ENCODE data around the gene TMEM81.

The TMEM81 gene

DNA sequence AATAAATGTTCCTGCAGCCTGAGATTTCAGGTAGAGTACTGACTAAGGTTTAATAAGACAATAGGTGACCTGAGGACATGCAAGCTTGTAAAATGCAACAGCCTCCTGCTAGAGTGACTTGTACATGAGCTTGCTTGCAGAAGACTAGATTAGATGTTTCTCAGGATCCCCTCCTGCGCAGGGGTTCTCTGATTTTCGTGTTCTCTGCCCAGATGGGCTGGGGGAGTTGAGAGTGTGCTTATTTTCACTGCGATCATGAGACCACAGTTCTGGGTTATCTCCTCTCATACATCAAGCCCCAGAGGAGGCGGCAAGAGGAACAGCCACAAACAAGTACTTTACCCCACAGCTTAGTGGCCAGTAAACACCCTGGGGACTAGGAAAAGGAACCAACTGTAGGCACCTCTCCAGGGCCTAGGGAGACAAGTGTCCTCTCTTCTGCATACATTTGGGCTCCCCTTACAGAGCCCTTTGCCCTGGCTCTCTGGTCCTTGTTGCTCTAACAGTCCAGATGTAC, 8.0 kb downstream of the TMEM81 start:
- DNase-seq (ENCODE audit: low read depth), result no peak

GRCh38 chr1:205075642-205076155, 8.6 kb downstream of the TMEM81 start:
- no peak for DNase-seq (ENCODE audit: low read depth)

- no peak for DNase-seq (ENCODE audit: low read depth)
These were observed 9.7 kb downstream of the TMEM81 start for GRCh38 chr1:205074513-205074912.

- no peak for DNase-seq (ENCODE audit: low read depth)
These were observed 10.2 kb downstream of the TMEM81 start for GRCh38 chr1:205074084-205074483.

- no peak for DNase-seq (ENCODE audit: low read depth)
These were observed 10.7 kb downstream of the TMEM81 start for GRCh38 chr1:205073511-205073910.

- DNase-seq (ENCODE audit: low read depth), result no peak
These were observed 11.4 kb downstream of the TMEM81 start for GRCh38 chr1:205072881-205073280.

- DNase-seq (ENCODE audit: low read depth), result no peak
These were observed 12.0 kb downstream of the TMEM81 start for GRCh38 chr1:205072286-205072685.

DNA sequence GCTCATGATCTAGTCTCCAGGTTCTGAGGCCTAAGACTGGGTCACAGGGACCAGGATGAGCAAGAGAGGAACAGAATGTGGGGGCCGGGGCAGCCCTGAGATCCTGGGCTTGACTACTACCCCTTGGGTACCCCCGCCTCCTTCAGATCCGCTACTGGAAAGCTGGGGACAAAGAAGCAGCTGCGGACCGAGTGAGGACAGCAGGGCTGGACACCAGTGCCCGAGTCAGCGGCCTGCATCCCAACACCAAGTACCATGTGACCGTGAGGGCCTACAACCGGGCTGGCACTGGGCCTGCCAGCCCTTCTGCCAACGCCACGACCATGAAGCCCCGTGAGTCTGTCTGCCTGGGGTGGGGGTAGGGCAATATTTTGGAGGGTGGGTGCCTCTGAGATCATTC, 12.5 kb downstream of the TMEM81 start:
- DNase-seq (ENCODE audit: low read depth), result no peak

- no peak for DNase-seq (ENCODE audit: low read depth)
These were observed 13.2 kb downstream of the TMEM81 start for GRCh38 chr1:205071028-205071409.

DNA sequence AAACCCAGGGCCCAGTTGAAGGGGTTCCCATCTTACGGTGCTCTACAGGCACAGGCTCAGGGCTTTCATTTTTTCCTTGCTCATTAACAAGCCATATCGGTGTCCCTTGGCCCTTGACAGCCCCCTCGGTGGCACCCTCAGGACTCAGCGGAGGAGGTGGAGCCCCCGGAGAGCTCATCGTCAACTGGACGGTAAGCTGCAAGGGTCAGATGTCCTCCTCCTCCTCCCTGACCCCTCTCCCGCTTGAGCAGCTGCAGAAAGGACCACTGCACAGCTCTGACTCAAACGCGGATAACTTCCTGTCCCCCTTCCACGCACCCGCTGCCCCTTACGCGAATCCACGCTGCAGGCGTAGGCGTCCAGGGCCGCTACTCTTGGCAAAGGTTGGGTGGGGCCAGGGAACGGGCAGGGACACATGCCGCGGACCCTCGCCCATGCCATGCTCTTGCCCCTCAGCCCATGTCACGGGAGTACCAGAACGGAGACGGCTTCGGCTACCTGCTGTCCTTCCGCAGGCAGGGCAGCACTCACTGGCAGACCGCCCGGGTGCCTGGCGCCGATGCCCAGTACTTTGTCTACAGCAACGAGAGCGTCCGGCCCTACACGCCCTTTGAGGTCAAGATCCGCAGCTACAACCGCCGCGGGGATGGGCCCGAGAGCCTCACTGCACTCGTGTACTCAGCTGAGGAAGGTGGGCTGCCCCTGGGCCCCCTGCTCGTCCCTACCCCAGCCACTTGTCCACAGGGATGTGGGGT, 14.7 kb downstream of the TMEM81 start:
- DNase-seq (ENCODE audit: low read depth), result no peak

GRCh38 chr1:205068457-205069040, 15.7 kb downstream of the TMEM81 start:
- no peak for DNase-seq (ENCODE audit: low read depth)

- no peak for DNase-seq (ENCODE audit: low read depth)
These were observed 16.3 kb downstream of the TMEM81 start for GRCh38 chr1:205068001-205068400.

DNA sequence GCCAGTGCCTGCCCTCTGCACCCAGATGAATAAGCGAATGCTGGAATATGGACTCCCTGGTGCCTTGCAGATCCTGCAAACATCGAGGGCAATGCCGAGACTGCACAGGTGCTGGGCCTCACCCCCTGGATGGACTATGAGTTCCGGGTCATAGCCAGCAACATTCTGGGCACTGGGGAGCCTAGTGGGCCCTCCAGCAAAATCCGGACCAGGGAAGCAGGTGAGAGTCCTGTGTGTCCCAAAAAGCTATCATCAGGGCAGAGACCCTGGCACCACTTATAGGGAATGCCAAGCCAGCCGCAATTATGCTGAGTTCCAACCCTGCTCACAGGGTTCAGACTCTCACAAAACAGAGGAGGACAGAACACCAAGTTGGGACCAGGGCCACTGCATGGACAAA, 17.2 kb downstream of the TMEM81 start:
- DNase-seq (ENCODE audit: low read depth), result no peak

DNA sequence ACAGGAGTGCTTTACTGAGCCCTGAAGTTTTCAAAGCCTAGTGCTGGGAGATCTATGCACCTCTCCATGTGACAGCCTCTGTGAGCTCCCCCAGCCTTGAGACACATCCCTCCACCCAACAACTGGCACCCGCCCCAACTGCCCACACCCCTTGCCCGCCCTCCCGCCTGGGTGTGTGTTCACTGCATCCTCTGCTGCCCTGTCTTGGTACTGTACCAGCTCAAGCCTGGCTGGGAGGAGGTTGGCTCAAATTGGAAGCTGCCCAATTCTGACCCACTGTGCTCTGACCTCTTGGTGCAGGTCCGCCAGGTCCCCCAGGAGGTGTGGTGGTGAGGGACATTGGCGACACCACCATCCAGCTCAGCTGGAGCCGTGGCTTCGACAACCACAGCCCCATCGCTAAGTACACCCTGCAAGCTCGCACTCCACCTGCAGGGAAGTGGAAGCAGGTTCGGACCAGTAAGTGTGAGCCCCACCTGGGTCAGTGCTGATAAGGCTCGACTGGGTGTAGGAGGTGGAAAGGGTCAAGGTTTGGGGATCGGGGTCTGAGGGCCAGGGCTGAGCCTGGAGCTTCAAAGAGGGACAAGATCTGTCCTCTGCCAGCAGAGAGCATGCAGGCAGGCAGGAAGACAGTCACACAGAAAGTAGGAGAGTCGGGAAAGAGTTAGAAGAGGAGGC, 18.0 kb downstream of the TMEM81 start:
- DNase-seq (ENCODE audit: low read depth), result no peak

GRCh38 chr1:205065666-205066065, 18.6 kb downstream of the TMEM81 start:
- DNase-seq (ENCODE audit: low read depth), result no peak

DNA sequence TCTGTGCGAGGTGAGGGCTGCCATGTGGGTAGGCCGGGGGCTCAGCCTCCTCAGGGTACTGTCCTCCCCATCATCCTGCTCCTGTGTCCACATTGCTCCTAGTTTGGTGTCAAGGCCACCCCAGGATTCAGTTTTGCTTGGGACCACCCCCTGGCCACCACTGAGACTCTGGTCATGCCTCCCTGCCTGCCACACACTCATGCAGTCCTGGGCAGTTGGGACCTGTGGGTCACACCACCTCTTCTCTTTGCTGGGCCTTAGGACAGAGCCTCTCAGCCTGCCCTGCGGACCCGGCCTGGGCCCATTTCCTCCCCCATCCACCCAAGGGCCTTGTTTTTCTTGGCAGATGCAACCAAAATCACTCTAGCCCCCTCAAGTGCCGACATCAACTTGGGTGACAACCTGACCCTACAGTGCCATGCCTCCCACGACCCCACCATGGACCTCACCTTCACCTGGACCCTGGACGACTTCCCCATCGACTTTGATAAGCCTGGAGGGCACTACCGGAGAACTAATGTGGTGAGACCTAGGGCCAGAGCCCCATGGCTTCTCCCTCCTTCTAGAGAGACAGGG, 19.4 kb downstream of the TMEM81 start:
- no peak for DNase-seq (ENCODE audit: low read depth)

GRCh38 chr1:205064301-205064700, 20.0 kb downstream of the TMEM81 start:
- DNase-seq (ENCODE audit: low read depth), result no peak

DNA sequence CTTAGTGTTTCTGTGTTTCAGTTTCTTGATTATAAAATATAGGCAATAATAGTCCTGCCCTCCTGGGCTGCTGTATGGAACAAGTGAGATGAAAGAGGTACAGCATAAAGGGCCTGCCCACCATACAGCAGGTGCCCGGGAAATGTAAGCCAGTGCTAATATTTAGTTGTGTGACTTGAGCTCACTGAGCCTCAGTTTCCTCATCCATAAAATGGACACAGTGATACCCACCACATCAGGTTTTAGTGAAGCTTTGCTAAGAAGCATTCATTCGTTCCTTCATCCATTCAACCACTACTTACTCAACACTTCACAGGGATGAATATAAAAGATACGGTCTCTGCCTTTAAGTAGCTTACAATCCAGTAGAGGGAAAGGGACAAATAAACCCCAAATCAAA, 21.4 kb downstream of the TMEM81 start:
- DNase-seq (ENCODE audit: low read depth), result no peak

- DNase-seq (ENCODE audit: low read depth), result no peak
These were observed 21.9 kb downstream of the TMEM81 start for GRCh38 chr1:205062319-205062718.

DNA sequence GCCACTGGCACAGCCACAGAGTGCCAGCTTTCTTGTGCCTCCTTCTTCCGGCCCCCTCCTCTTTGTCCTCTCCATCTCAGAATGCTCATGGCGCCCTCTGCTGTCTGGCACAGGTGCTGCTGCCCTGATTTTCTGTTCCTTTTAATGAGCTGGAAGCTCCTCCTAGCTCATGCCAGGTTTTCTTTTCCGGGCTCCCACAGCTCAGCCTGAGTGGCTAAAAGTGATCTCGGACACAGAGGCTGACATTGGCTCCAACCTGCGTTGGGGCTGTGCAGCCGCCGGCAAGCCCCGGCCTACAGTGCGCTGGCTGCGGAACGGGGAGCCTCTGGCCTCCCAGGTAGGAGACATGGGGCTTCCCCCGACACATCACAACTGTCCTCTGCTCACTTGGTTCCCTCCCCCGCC, 22.6 kb downstream of the TMEM81 start:
- DNase-seq (ENCODE audit: low read depth), result peak; percentile 51

DNA sequence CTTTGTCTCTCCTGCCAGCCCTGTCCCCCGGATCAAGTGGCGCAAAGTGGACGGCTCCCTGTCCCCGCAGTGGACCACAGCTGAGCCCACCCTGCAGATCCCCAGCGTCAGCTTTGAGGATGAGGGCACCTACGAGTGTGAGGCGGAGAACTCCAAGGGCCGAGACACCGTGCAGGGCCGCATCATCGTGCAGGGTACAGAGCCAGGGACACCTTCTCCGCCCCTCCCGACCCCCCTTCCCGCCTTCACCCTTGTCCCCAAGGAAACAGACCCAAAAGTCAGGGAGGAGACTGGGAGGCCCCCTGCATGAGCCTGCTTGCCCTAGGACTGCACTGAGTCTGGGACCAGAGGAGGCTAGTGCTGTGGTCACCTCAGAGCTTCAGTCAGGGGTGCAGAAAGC, 23.0 kb downstream of the TMEM81 start:
- DNase-seq (ENCODE audit: low read depth), result no peak

DNA sequence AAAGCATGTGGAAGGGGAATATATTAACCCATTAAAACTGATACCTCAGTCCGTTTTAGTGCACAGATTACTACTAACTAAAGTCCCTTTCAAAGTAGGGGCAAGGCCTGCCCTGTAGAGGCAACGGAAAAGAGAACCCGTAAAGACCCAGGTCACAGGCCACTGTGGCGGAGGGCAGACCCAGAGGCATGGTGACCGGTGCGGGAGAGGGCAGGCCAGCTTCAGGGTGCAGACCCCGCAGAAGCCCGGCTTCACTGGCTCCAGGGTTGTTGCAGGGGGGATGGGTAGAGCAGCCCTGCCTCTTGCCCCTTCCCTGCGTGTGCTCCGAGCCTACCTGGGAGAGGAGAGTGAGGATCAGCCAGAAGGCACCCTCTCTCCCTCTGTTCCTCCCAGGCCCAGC, 23.5 kb downstream of the TMEM81 start:
- DNase-seq (ENCODE audit: low read depth), result no peak

DNA sequence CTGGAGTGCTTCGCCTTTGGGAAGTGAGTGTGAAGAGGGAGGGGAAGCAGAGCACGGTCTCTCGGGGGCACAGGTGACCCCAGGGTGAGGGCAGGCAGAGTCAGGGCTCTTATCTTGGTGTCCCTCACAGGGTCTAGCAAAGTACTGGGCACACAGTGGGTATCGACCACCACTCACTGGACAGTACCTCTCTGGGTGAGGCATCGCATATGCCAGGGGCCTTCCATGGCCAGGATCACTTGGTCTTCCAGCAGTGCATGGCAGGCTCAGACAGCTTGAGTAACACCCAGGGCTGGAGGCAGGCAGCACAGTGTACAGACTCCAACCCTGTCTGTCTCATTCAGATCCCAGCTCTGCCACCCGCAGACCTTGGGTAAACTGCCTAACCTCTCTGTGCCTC, 24.6 kb downstream of the TMEM81 start:
- DNase-seq (ENCODE audit: low read depth), result no peak
